Measurements from ENCODE around the gene RGS3.

The RGS3 gene

DNA sequence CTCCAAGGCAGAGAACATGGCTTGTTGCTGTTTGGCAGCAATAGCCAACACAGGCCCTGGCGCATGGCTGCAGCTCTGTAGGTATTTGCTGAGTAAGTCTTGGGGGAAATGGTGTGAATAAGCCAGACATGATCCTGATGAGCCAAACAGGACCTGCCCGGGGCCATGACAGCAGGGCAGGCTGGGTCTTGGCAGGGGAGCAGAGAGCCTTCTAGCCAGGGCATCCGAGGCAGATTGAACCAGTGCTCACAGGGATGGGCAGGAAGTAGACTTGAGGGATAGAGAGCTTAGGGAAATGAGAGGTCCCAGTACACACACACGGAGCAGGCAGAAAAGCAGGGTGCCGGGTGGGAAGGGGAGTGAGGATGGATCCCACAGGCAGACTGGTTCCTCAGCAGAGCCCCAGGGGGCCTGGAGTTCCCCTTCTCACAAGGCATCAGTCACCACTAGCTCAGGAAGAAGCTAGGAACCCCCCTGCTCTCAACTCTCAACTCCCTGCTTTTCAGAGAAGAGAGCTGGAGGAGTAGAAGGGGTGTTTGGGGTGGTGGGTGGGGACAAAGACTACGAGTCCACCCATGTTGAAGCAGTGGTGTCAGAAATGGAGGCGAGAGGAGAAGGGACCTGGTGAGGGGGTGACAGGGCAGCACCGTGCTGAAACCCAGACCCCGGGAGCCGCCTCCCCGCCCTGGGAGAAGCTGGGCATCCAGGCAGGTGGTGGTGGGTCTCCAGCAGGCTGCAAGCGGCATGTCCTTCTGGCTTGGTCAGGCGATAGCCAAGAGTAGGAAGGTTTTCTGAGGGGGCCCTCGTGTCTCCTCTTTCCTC is 111.1 kb downstream of the RGS3 start:
- no peak for FAIRE-seq

DNA sequence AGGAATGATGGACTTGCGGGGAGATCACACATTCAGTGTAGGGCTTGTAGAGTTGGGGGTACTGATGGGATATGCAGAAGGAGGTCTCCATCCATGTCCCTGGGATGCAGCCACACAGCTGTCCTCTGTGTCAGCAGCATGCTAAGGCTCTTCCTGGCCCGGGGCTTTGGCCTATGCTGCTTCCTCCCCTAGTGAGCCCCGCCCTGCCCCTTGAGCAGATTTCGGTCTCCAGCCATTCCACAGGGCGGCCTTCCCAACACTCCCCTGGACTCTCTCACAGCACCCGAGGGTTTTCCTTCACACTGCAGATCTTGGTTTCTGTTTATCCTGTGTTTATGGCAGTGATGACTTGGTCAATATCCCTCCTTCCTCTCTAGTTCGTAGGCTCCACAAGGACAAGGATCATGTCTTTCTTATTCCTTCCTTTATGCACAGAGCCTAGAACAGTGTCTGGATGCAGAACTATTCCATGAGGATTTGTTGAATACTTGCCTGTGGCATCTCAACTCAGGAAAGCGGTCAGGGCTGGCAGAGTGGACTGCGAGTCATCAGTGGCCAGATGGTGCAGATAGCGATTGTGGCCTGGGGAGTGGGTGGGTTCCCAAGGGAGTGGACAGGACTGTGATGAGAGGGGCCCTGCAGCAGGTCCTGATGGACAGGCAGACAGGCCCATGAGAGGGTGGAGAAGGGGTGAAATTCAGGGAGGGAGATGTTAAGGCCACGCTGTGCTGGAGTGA is 114.2 kb downstream of the RGS3 start:
- FAIRE-seq, result no peak

DNA sequence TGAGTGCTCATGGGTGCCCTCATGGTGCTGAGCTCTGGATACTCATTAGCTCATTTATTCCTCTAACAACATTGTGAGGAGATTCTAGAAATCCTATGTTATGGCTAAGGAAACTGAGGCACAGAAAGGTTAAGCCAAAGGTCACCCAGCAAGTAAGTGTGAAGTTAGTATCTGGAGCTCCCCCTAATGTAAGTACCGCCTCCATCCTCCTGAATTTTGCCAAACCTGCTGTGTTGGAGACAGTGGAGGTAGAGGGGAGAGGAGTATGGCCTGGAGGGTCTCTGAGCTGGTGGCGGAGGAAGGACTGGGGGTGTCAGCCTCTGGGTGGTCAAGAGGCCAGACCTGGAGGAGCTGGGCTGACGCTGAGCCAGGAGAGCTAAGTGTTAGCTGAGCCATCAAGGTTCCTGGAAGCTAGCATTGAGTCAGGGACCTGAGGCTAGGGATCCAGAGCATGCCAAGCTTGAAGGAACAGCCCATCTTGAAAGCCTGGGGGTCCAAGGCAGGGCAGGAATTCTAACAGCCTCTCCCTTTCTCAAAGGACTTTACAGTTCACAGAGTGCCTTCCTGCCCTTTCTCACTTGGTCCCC is 114.8 kb downstream of the RGS3 start:
- FAIRE-seq, result no peak

DNA sequence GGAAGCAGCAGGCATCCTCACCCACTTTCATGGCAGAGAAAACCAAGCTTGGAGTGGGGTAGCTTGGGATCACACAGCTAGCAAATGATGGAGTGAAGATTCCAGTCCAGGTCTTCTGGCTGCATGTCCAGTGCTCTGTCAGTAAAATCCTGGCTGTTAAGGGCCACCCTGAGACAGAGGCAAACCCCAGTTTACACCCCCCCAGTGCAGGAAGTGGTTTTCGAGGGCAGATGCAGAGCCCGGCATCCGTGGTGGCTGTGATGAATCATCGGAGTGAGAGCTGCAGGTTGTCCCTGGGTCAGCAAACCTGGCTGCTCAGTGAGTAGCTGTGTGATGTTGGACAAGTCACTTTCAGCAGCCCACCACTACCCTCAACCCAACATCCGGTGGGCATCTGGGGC is 115.4 kb downstream of the RGS3 start:
- no peak for FAIRE-seq

DNA sequence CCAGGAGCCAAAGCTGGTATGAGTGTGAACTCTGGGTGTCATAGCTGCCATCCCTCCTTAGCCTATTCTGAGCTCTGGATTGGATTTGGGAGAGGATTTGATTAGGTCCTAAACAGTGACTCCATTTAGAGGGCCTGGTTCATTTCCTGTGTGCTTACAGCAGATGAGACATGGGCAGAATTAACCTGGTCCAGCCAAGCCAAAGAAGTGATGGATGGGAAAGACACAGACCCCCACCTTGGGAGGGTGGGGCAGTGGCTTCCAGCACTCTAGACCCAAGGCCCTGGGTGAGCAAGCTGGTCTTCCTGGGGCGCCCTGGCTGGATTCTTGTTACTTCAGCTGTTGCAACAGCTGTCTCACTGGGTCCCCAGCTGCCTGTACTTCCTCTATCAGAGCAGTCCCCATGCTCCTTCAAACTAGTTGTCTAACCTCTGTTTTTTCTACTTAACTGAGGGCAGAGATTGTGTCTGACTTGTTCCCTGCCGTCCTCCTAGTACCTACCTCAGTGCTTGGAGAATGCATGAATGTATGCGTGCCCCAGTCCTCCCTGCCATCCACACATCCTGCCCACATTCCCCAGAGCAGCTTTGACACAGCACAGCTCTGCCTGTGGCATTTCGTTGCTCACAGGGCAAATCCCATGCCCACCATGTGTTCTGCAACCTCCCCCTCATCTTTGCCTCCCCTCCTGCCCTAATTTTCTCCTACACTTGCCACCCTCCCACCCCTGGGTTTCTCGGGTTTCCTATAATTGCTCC is 115.9 kb downstream of the RGS3 start:
- no peak for FAIRE-seq

GRCh38 chr9:113580041-113580953 is 116.8 kb downstream of the RGS3 start:
- FAIRE-seq, result no peak

GRCh38 chr9:113580954-113581311 is 117.4 kb downstream of the RGS3 start:
- no peak for FAIRE-seq

DNA sequence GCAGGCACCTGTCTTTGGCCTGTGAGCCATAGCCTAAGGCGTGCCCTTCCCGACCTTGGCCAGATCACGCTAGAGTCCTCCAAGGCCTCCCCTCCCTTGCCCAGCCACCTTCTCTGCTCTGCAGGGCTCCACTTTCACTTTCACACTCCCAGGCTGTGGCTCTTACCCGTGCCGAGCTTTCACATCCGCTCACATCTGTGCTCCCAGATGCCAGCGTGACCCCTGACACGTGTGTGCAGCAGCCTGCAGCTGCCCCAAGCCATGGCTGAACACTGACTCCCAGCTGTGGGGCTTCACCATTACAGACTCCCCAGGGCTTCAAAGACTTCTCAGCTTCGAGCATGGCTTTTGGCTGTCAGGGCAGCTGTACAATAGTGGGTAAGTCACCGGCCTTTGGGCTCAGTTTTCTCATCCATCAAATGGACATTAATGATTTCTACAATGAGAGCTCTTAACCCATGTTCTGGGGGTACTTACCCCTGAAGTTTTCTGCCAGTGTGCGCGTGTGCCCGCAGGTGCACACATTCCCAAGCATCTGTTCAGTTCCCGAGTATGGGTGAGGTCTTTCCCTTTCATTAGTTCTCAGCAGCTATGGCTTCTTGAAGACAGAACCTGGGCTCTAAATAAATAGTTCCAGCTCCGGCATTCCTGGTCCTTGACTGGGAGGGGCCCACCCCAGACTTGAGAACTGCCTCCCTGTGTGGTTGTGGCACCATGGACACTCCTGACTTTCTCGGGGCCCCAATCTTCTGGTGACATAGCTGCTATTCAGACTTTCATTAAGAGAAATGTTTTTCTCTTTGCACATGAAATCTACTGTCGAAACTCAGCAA is 118.6 kb downstream of the RGS3 start:
- FAIRE-seq, result no peak

DNA sequence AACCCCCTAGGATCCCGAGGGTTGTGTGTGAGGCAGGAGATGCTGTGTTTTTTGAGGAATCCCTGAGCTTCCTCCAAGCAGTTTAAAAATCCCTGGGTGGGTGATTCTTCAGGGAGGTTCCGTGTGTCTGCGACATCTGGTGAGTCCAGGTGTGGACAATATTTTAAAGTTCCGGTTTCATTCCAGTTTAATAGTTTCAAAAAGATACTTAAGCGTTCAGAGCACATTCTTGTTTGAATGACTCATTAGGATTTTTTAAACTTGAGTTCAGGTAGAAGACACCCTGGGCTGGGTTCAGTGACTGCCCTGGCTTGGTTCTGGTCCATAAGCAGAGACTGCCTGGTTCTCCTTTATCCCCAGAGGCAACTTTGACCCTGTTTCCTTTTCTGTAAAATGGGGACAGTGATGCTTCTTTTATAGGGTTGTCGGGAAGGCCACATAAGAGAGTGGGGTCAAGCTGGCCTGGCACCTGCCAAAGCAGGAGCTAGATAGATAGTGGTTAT is 119.2 kb downstream of the RGS3 start:
- no peak for FAIRE-seq

GRCh38 chr9:113583511-113584427 is 120.2 kb downstream of the RGS3 start:
- FAIRE-seq, result no peak

- FAIRE-seq, result no peak
Measured at GRCh38 chr9:113584428-113585084, 121.0 kb downstream of the RGS3 start.

GRCh38 chr9:113585085-113585442 is 121.5 kb downstream of the RGS3 start:
- no peak for FAIRE-seq

DNA sequence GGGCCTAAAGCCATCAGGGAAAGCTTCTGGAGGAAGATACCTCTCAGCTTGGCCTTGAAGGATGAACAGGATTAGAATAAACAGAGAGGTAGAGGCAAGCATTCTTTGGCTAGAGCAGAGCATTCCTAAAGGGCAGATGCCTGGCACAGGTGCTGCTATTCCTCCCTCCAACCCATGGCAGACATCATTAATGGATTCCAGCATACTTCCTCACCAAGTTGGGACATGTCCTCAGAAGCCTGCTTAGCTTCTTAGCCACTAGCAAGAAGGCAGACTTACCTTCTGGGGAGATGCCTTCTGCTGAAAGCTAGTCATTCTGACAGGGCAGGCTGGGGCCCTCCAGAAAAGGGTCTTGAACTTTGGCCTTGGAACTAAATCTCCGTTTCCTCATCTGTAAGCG is 122.0 kb downstream of the RGS3 start:
- FAIRE-seq, result no peak

DNA sequence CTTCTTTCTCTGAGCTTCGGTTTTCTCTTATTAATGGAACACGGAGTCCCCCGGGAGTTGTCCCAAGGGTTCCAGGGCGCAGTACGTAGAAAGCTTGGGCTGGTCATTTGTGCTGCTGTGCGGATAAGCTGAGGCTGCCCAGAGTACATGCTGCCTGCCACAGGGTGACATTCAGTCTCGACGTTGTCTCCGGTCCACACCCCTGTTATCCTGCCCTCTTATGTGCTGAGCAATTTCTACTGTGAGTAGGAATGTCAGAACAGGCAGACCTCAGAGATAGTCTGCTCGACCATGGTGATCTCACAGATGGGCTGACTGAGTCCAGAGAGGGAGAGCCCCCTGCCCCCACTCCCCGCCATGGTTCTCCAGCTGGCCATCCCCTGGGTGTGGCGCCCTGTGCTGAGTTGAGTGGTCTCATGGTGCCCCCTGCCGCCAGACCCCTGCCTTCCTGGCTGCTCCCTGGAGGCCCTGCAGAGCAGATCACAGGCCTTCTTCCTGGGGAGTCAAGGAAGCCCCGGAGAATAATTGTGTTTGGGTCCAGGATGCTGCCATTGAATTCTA is 124.0 kb downstream of the RGS3 start:
- FAIRE-seq, result no peak

GRCh38 chr9:113588242-113588810 is 124.8 kb downstream of the RGS3 start:
- FAIRE-seq, result no peak

GRCh38 chr9:113588936-113589335 is 125.4 kb downstream of the RGS3 start:
- FAIRE-seq, result no peak

- FAIRE-seq, result no peak
Measured at GRCh38 chr9:113589407-113589806, 125.9 kb downstream of the RGS3 start.

GRCh38 chr9:113589890-113590289 is 126.4 kb downstream of the RGS3 start:
- no peak for FAIRE-seq

GRCh38 chr9:113590389-113590788 is 126.9 kb downstream of the RGS3 start:
- FAIRE-seq, result no peak
